NCI-H1417 (cell line): ENCODE results near the gene FARP1.

ENCODE experiments used
- DNase-seq, 3 experiments: peaks; one replicate each; lab custom pipeline; 2025; lab: John Stamatoyannopoulos, UW

The FARP1 gene

DNA sequence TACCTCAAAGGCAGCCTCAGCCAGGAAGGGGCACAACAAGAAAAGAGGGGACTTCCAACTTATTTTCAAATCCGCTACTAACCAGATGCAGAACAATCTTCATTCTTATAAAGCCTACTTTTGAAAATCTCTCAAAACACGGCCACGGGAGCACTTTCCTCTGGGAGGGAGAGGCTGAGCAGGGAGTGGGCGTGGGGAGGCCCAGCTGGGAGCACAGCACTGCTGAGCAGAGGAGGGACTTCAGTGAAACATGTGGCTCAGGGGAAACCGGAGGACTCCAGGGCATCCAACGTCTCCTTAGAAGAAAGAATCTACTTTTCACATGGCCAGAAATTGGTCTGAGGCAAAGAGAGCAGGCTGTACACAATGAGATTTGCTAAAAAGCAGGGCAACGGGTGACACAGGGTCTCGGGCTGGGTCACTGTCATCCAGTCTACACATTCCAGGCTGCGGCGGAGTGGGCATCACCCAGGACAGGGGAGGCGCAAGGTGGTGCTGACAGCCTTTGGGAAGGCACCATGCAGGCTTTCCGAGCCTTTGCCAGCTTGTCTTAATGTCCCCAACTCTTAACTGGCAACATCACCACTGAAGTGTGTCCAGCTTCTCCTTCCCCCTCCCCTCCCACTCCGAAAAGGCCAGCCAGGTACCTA lies 317.0 kb downstream of the FARP1 start:
- DNase-seq: no peak

DNA sequence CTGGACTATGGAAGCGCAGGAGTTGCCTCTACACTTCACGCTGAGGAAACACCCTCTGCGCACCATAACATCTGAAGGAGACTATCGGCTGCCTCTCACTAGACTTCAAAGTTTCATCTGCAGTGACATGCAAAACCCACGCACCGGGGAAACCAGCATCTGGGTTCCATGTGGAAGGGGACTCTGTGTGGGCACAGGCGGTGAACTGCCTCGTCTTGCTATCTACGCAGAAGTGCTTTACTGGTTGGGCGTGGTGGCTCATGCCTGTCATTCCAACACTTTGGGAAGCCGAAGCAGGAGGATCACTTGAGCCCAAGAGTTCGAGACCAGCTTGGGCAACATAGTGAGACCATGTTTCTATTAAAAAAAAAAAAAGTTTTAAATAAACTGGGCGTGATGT lies 317.6 kb downstream of the FARP1 start:
- DNase-seq: no peak

DNA sequence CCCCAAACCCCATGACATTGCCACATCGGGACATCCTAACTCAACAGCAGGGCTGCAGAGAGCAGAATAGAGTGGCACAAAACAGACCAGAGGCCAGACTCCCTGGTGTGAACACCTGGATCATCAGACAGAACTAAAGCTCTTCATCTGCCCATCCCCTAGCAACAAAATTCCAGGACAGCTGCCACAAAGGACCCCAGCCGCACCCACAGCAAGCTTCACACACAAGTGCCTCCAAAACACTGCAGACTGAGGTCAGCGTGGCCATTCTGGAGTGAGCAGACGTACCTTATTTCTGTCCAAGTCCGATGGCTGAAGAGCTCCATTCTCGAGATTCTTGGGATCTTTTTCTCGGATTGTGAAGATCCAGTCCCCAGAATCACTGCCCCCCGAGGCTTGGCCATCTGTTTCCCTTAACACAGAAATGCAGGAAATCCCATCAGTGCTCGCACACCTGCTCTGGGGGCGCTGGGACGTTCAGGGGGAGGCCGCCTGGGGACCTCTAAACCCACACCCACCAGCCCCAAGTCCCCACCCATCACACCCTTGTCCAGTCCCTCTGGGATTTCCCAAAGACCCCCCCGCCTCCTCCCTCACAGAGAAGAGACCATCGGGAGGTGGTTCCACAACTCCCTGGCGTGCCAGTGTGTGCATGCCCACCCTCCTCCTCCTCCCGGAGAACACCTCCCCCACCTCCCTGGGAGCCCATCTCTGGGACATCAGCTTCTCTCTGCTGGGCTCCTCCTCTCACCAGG lies 318.8 kb downstream of the FARP1 start:
- DNase-seq: no peak

DNA sequence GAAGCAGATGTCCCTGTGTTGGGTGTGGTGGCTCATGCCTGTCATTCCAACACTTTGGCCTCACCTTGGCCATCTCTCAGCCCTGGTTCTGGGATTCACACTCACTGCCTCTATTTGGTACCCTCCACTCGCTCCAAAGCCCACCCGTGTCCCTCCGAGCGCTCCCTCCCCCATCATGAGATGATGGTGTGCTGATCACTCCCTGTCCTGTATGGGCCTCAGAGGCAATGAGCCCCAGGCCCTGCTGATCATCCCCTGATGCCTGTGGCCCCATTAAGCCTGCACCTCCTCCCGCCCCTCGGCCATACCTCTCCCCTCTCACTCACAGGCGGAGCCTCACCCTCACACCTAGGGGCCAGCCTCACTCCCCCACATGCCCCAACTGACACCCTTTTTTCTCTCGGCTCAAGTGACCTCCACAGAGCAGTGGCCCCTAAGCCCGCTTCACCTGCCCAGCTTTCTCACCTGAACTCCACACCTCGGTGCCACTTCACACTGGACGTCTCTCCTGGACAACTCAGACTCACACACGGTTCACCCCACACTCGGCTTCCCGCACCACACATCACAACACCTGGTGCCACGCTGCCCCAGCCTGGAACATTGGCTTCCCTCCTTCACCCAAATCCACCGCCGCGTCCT lies 319.5 kb downstream of the FARP1 start:
- DNase-seq: no peak

DNA sequence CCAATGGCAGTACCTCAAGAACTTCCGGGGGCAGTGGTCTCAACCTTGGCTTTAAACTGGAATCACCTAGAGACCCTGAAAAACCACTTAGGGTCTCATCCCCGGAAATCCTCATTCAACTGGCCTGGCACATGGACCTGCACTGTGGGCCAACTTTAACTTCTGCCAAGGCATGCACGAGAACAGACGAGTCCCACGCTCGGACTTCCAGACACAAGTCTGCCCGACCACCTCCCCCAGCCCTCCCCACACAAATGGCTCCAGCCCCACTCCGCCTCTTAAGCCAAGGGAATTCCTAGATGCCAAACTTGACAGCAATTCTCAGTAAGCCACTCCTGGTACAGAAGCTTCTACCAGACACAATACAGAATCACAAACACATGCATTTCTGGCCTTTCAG lies 320.1 kb downstream of the FARP1 start:
- DNase-seq: no peak

DNA sequence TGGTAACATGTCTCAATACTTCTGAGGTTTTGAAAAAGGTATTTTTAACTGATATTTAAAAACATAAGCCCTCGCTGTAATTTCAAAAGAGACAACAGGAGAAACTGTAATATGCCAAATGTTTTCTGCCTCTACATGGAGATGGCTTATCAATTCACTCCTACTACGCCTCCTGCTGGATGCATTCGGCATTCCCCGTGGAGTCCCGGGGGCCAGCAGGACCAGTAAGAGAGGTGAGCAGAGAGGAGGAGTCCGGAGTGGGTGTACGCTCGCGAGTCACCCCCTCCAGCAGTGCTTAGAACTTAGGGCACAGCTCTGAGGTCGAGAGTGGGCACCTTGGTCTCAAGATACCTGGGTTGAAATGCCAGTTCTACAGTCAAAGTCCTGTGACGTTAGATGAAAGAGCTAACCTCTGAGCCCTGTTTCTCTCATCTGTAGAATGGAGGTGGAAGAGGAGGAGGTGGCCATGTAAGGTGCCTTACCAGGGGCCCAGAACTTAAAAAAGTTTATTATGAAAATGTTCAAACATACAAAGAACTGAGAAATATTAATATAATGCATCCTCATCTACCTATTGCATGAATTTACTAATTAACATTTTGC lies 323.8 kb downstream of the FARP1 start:
- DNase-seq: peak; percentile 15 to 58 (median 30)

DNA sequence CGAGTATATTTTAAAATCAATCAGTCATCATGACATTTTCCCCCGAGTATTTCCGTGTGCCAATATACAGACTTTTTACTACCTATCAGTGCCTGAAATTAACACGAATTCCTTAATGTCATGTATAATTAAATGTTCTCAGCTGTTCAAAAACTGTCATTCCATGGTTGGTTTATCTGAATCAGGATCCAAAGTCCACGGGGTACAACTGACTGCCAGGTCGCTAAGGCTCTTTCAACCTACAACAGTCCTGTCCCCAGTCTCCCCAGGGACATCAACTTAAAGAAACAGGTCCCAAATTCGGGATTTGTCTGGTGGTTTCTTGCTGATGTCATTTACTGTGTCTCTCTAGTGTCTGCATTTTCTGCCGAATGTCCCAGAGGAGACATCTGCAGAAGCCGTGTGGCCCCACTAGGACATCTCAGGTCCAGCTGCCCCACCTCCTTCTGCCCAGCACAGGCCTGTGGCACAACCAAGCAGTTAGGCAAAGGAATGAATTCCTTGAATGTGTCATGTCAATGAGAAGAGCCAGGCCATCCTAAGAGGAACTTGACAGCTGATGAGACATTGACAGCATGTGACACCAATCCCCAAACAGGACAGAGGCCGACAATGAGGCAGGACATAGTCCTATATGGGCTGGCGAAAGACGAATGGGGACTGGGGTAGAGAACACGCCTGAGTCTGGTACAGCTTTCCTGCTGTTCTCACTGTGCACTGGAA lies 324.5 kb downstream of the FARP1 start:
- no peak for DNase-seq

DNA sequence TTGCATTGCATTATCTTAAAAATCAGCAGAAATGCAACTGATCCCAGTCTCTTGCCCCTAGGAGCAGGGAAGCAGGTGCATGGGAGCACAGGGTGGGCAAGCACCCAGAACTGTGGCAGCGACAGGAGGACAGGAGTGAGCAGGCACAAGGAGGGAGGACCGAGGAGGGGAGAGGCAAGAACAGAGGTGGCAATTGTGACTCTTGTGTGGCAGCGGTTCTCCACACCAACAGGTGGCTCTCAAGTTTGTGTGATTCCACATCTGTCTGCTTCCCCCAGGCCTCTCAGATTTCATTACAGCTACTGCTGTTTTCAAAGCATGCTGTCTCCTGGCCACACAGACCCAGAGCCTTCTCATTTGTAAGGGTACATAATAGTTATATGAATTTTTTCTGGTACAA lies 325.5 kb downstream of the FARP1 start:
- DNase-seq: peak in 2 of 3 experiments; percentile 24 to 68

DNA sequence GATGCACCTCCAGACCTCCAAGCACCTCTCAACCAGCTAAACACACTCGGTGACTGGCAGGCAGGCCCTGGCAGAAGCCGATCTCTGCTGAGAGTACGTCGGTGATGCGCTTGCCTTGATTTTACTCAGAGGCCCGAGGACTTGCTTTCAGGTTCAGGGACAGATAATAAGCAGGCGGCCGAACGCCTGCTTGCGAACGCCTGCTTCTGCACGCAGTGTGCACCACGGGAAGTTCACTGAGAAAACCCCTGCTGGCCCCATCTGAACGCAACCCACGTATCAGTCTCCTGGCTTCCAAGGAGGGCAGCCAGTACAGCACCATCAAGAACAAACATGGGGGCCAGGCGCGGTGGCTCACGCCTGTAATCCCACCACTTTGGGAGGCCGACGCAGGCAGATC lies 326.0 kb downstream of the FARP1 start:
- DNase-seq: no peak

DNA sequence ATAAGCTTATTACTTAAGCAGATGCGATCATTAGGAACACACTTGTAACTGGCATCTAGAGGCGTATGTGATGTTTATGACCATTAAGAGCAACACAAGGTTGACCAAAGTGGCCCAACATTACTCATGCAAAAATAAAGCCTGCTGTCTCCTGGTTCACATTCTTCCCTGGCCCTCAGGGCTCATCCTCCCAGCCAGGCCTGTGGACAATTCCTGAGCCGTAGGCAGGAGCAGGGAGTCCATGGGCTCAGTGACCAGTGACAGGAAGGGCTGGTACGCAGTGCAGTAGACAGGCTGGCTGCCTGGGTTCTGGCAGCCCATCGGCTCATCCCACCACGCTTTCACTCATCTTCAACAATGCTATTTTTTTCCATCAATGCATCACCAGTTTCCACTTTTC lies 328.0 kb downstream of the FARP1 start:
- DNase-seq: no peak

DNA sequence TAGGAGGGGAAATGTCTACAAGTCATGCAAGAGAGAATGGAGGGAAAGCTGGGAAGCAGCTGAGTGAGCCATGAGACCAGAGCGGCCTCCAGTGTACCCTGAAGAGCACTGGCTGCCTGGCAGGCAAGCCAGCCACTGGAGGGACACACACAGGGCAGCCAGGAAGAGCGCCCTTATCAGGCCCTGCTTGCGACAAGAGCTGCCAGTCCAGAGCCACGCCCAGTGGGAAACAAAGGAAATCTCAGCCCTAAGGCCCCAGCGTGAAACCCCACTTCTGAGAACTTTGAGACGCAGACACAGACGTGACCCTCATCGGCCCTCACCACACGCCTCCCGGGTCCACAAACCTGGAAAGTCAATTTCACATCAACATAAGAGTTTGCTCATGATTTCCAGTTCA lies 329.0 kb downstream of the FARP1 start:
- no peak for DNase-seq

DNA sequence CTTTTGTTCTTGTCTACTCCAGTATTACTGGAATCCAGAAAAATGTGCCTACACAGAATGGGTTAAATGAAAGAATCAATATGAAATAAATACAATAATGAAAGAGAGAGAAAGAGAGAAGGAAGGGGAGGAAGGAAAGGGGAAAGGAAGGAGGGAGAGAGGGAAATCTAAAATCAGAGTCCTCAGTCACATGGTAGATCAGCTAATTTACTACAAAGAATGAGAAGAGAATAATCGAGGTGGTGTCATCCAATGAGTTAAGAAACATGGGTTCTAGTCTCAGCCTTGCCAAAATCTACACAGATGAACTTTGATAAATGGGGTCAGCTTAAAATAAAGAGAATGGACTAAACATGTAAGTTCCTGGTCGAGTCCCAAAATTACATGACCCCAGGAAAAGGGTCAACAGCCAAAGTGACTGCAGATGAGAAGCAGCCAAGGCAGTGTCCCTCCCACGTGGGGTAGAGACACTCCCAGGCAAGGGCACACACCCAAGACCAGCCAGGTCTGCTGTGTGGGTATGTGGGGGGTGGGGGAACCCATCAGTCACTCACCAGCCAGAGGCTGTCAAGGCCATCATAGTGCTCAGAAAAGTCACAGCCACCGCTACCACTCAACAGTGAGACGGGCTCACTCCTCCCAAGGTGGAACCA lies 330.4 kb downstream of the FARP1 start:
- no peak for DNase-seq

DNA sequence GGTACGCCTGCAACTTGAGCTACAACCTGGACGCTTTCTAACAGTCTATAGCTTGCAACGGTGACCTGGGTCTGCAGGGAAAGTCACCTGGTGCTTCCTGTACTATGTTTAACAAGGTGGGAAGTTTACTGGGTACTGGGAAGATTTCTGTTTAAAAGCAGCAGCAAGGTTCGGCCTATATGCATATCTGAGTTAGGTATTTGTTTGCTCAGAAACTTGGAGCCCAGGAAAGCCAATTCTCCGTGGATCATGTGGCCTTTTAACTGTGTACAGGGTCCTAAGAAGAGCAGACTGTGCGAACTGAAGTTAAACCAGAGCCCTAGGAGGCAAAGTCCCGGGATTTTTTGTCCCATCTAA lies 330.9 kb downstream of the FARP1 start:
- DNase-seq: no peak

DNA sequence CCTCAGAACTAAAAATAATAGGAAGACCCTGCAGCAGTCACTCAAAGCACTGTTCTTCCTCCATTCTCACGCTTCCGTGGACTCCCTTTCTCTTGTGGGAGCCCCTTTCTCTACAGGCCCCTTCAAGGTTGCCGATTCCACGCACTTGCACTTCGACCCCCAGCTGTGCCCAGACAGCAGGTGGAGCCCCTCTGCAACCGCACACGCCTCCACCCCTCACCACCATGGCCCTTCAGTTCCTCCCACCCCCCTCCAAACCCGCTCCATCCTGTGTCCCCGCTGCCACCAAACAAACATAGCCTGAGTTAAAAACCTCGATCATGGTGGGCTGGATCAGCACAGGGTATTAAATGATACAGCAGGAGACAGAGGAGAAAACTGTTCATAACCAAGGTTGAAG lies 331.4 kb downstream of the FARP1 start:
- no peak for DNase-seq

DNA sequence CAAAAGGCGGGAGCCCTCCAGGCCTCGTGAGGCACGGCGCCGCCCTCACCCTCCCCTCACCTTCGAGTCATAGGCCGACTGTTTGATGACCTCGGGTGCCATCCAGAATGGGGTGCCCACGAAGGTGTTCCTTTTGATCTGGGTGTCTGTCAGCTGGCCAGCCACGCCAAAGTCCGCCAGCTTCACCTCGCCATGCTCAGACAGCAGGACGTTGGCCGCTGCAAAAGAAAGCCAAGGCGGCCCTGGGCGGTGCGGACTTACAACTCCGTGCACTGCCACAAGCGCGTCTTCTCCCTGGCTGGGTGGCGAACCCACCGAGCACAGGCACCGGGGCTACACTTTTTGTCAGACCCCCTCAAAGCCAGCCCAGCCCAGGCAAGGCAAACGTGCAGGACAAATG lies 331.9 kb downstream of the FARP1 start:
- no peak for DNase-seq

DNA sequence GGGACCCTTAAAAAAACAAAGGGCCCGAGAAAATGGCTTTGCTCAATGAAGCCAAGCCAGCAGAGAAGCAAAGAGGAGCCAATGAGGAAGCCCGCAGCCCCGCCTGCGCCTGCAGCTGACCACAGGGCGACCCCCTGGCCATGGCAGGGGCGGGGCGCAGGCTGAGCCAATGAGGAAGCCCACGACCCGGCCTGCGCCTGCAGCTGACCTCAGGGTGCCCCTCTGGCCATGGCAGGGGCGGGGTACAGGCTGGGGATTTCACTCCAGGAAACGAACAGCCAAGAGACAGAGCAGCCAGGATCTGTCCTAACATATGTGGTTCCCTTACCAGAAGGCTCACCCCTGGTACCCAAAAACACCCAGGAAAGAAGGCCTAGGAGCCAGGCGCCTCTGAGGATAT lies 332.6 kb downstream of the FARP1 start:
- no peak for DNase-seq

DNA sequence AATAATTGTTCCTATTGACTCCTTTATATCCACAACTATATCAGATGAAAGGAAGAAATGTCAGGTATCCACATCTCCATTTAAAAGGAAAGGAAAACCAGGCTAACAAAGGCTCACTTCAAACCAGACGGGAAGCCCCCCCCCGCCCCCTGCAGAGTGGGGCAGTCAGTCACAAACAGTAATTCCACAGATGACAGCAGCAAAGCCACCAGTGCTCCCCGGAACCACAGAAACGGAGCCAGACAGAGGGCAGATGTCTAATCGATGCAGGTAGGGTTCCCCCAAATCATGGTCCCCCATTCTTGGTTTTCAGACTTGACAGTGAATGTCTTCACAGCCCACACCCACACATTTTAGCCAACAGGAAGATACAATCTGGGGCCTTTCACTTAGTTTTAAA lies 333.2 kb downstream of the FARP1 start:
- peak in 2 of 3 experiments; percentile 38 to 59 for DNase-seq

DNA sequence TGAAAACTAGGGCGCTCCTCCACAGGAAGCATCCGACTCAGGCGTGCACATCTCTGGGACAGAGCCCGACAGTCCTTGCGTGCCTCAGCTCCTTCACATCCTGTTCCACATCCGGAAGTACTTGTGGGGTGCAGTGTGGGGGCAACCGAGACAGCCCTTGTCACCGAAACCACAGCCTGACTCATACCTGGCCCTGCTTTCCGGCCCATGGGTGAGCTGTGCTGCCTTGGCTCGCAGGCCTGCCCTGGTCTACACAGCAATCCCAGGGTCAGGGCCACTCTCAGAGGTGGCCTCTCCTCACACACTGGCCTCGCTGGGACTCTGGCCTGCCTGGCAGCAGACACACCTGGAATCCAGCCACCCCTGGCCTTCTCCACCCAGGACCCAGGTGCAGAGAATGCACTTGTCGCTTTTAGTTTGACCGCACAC lies 333.7 kb downstream of the FARP1 start:
- DNase-seq: no peak

DNA sequence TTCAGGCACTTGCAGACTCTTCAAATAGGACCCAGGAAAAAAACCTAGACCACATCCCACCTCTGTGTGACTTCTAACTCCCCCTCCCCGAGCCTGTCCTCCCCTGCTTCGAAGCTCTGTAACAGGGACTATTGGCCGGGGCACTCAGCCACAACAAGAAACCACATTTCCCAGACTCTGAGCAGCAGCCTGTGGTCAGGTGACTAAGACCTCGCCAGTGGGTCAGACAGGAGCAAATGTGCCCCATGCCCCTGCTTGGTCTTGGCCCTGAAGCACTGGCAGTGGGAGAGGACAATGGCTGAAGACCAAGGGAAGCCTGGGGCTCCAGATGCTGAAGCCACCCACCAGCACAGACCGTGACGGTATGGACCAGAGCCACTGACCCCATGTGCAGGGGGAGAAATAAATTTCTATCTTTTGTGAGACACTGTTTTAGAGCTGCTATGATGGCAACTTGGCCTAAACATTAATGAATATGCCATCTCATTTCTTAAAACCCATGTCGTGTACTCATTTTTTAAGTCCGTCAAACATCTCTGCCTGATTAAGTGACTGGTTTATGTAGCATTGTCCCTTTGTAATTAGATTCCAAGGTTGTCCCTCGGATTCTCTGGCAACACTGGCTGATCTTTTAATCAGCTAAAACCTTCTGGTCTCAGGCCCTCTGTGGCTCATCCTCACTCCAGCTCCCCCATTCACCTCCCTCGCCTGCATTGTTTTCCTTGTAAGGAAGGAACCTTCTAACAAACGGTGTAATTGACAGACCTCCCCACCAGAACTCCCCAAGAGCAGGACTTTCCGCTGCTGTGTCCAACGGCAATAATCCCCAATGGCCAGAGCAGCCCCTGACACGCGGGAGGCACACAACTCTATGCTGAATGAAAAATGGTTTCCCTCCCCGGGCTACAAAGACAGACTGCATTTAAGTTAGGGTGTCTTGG lies 335.6 kb downstream of the FARP1 start:
- no peak for DNase-seq

DNA sequence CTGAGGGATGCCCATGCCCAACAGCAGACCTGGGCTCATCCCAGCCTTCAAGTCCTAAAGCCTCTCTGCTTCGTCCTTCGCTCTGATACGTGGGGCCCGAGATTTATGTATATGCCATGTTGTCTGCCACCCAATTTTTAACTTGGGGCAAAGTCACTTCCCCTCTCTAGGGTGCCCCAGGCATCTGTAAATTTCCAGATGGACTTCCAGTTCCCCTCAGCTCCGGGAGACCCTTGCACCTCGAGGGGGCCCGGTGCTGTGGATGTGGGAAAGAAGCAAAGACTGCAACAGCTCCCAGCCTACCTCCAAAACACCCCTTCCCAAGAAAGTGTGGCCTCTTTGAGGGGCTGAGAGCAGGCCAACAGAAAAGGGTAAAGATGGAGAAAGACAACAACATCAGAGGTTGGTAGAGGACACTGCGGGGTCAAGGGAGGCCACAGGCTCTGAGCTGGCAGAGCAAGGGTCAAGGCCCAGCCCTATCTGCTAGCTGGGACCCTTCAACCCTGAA lies 336.7 kb downstream of the FARP1 start:
- DNase-seq: no peak
